Uterus (tissue), 4 donors: ENCODE results near the gene TMEM117. TPM values are rescaled to one million over a fixed set of nuclear protein-coding genes. Genes with fewer than 3 reads are reported as not detected.

Experiments used
- DNase-seq, 2 donors: peaks; one replicate each; pipeline ENCODE4 v3.0.0-alpha.2; 2019 to 2020
- H3K27ac ChIP-seq, 2 donors: fragments of 200-600 bp; sonication (generic); 1 replicate in 1 of 2; 2 replicates in 1 of 2; pipeline ENCODE4 v1.5.1; 2016 to 2018
- H3K27me3 ChIP-seq, 2 donors: fragments of 200-600 bp; sonication (generic); one replicate each; pipeline ENCODE4 v1.5.1; 2018 to 2019; ENCODE audit warnings: control low read depth in 1 of 2
- H3K36me3 ChIP-seq, 2 donors: fragments of 200-600 bp; sonication (generic); one replicate each; pipeline ENCODE4 v1.5.1; 2019; ENCODE audit warnings: control low read depth in 1 of 2
- H3K4me1 ChIP-seq, 2 donors: fragments of 200-600 bp; sonication (generic); one replicate each; pipeline ENCODE4 v1.5.1; 2018 to 2019; ENCODE audit warnings: control low read depth in 1 of 2
- H3K4me3 ChIP-seq, 2 donors: fragments of 200-600 bp; sonication (generic); 1 replicate in 1 of 2; 2 replicates in 1 of 2; pipeline ENCODE4 v1.5.1; 2018 to 2019; ENCODE audit warnings: mild to moderate bottlenecking in 1 of 2
- H3K9me3 ChIP-seq, 2 donors: fragments of 200-600 bp; sonication (generic); one replicate each; pipeline ENCODE4 v1.5.1; 2019; ENCODE audit warnings: control low read depth in 1 of 2
- CTCF ChIP-seq, 4 experiments: fragments of 200-600 bp in 2 of 4; fragments of 450-650 bp in 2 of 4; sonication (generic) in 2 of 4; IDR thresholded peaks; one replicate each; pipeline ENCODE4 v1.5.1; 2016 to 2019; ENCODE audit warnings: antibody characterized with exemption in 4 of 4, mild to moderate bottlenecking in 2 of 4, moderate library complexity in 1 of 4
- POLR2A ChIP-seq, 2 donors: fragments of 450-650 bp; IDR thresholded peaks; one replicate each; pipeline ENCODE4 v1.6.1; 2016; ENCODE audit warnings: antibody characterized with exemption in 2 of 2, mild to moderate bottlenecking in 1 of 2, moderate library complexity in 1 of 2
- intact Hi-C: fragments of 100-400 bp; cut with DNase I; formaldehyde crosslinking; loops from one replicate; pipeline ENCODE4 v1.15.1; 2023; ENCODE audit warnings: low total_unique reads
- total RNA-seq, 4 donors: library from RNA; depleted of rRNA in 3 of 4; stranded (reverse); fragments of >200 nt in 3 of 4; gene quantifications; one replicate each; pipeline versions ENCODE4 v1.1.0 to v1.2.4, GENCODE V29; 2014 to 2023
- donor health status: DM: yes; HTN: yes; CAD: no.

The TMEM117 gene
- total RNA-seq, 4 donors from 2014 or later = 1.0 to 34.4 (median 6.1) TPM

GRCh38 chr12:43965899-43966298 is 130.0 kb downstream of the TMEM117 start:
- no peaks in the 10 kb centered on the region for H3K9me3 ChIP-seq
- intact Hi-C loops = no loop called here
- TF ChIP-seq CTCF (IDR thresholded peaks at IDR 0.05) = no peak
- TF ChIP-seq POLR2A (IDR thresholded peaks at IDR 0.05) = no peak

GRCh38 chr12:43968736-43969135 is 132.9 kb downstream of the TMEM117 start:
- Histone ChIP-seq H3K4me1 (no peaks in the 10 kb centered on the region), H3K27ac (no peak overlapping the region), H3K36me3 (no peaks in the 10 kb centered on the region), H3K4me3 (no peak overlapping the region), H3K9me3 (no peaks in the 10 kb centered on the region), H3K27me3 (no peaks in the 10 kb centered on the region)
- intact Hi-C loops = no loop called here
- no peak for DNase-seq
- TF ChIP-seq POLR2A (IDR thresholded peaks at IDR 0.05) (no peak), CTCF (IDR thresholded peaks at IDR 0.05) (no peak)

More at GRCh38 chr12:43965899-43966298, 130.0 kb downstream of the TMEM117 start:
- Histone ChIP-seq H3K36me3 (no peaks in the 10 kb centered on the region), H3K27ac (no peak overlapping the region), H3K27me3 (no peaks in the 10 kb centered on the region), H3K4me1 (no peaks in the 10 kb centered on the region), H3K4me3 (no peak overlapping the region)
- DNase-seq = no peak

GRCh38 chr12:43969882-43970281 is 134.0 kb downstream of the TMEM117 start:
- intact Hi-C loops = no loop called here
- no peaks in the 10 kb centered on the region for H3K9me3 ChIP-seq
- no peak for TF ChIP-seq CTCF (IDR thresholded peaks at IDR 0.05)

GRCh38 chr12:43973385-43973784 is 137.5 kb downstream of the TMEM117 start:
- Histone ChIP-seq H3K27me3 (no peaks in the 10 kb centered on the region), H3K4me1 (no peaks in the 10 kb centered on the region), H3K9me3 (no peaks in the 10 kb centered on the region), H3K36me3 (no peaks in the 10 kb centered on the region), H3K4me3 (no peak overlapping the region), H3K27ac (no peak overlapping the region)
- DNase-seq = no peak
- intact Hi-C loops = no loop called here
- no peak for TF ChIP-seq CTCF (IDR thresholded peaks at IDR 0.05)
- no peak for TF ChIP-seq POLR2A (IDR thresholded peaks at IDR 0.05)

More at GRCh38 chr12:43969882-43970281, 134.0 kb downstream of the TMEM117 start:
- H3K27ac ChIP-seq = no peak overlapping the region
- H3K4me1 ChIP-seq = no peaks in the 10 kb centered on the region
- no peak overlapping the region for H3K4me3 ChIP-seq
- H3K27me3 ChIP-seq = no peaks in the 10 kb centered on the region
- no peak for DNase-seq
- H3K36me3 ChIP-seq = no peaks in the 10 kb centered on the region

GRCh38 chr12:43973993-43974392 is 138.1 kb downstream of the TMEM117 start:
- TF ChIP-seq POLR2A (IDR thresholded peaks at IDR 0.05) (no peak), CTCF (IDR thresholded peaks at IDR 0.05) (no peak)
- H3K4me1 ChIP-seq = no peaks in the 10 kb centered on the region
- H3K36me3 ChIP-seq = no peaks in the 10 kb centered on the region
- no peaks in the 10 kb centered on the region for H3K27me3 ChIP-seq
- H3K4me3 ChIP-seq = no peak overlapping the region
- no peak overlapping the region for H3K27ac ChIP-seq
- intact Hi-C loops = no loop called here
- DNase-seq = no peak
- no peaks in the 10 kb centered on the region for H3K9me3 ChIP-seq
